Measurements from ENCODE around the gene PI4K2A.
"Not testable (repeated sequence)": the region's sequence is repeated elsewhere in the genome, so short reads cannot be mapped to it uniquely, and the experiment has no call there.

Gene PI4K2A

DNA sequence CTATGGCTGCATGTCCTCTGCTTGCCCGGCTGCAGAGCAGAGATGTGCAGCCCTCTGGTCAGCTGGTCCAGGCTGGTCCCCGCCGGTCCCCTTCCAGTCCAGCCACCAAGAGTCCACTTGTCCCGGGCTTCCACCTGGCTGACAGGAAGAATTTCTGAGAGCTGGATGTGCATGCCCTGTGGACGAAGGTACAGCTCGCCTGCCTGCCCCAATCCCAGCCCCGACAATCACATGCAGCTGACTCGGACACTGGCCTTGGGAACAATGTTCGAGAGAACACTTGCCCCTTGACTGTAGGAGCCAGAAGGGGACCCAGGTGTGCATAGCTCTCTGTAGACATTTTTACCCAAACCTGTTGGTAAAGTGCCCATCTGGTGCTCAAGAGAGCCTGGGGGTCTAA, 34.8 kb downstream of the PI4K2A start:
- no peak for DNase-seq

DNA sequence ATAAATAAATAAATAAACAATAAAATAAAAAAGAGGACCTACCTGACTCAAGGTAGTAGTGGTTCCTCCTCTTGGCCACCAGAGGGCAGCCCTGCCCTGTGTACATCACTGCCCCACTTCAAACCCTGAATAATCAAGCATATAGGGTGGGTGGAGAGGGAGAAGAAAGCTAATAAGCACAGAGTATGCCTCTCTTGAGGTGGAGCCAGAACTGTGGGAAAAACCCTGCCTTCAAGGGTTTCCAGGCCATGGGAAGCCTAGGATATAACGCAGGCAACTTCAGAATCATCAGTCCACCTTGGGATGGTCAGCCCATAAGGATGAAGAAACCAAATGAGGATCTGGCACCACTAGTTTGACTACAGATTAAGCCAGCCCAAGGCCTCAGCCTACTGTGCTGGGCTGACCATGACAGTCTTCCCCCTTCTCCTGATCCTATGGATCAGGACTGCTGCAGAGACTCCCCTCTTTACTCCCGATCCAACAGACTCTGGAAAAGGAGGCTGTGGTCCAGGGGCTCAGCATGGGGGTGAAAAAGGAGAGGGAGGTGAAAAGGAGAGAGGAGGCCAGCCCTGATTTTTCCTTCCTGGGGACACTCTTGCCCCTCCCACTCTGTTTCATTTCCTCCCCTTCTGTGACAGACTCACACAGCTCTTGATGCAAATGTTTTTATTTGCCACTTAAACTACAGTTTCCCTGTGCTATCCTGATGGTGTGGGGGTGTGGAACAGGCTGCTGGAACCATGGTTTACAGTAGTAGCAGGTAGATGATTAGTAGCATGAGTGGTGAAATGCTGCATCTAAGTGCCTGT, 36.5 kb downstream of the PI4K2A start:
- DNase-seq = no peak

DNA sequence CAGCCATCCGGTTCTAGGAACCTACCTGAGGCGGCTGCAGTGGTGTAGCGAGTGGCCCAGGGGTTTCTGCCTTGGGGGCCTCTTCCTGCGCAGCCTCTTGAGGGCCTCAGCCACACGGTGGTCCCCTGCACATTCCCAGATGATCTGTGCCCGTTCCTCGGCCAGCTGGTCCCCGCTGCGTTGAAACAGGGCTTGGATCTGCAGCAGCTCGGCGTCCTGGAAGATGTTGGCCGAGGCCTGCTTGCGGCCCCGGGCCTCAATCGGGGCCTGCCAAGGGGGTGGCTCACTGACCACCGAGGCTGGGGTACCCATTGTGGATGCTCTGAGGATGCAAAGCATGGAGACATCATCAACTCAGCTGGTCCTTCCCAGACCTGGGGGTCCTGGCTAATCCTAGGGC, 39.1 kb downstream of the PI4K2A start:
- DNase-seq = no peak

DNA sequence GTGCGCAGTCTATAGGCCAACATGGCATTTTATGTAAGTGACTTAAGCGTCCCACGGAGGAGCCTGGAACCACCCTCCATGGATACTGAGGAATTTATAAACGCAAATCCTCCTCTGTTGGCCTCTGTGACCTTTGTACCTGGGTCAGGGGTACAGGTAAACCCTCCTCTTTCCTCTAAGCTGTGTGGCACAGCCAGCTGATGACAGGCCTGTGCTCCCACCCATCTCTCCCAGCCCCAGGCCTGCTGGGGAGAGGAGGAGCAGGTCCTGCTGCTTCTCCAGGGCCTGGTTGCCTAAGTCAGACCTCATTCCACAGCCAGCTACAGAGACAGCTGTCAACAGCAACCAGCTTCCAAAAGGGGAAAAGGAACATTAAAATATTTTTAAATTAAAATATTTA, 41.6 kb downstream of the PI4K2A start:
- no peak for DNase-seq

DNA sequence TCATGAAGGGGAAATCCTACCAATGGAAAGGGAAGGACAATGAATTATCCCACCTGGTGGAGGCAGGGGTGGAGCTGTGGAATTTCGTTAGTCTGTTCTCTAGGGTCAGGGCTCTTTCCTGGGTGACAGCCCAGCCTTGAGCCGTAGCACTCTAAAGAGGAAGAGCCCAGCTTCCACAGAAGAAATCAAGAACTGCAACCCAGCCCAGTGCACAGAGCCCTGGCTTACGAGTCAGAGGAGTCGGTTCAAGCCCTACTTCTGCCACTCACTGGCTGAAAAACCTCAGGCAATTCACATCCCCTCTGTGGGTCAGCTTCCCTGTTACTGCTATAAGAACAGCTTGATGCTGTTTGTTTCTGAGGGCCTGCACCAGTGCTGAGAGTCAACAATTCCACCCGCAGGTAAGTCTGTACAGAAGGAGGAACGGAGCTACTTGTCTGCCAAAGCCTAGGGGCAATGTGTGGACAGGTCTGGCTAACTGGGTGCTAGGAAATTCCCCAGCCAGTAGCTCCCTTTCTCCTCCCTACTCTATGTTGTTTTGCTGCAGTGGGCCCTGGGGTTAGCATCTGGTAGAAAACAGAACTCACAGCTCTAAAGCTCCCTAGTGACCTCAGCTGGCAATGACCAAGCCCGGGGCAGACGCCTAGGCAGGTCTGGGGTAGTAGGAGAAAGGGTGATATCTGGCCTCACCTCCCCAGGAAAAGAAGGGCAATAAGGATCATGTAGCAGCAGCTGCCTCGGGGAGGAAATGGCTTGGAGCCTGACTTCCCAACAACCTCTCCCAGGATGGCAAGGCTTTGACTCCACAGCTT, 43.3 kb downstream of the PI4K2A start:
- no peak for DNase-seq

DNA sequence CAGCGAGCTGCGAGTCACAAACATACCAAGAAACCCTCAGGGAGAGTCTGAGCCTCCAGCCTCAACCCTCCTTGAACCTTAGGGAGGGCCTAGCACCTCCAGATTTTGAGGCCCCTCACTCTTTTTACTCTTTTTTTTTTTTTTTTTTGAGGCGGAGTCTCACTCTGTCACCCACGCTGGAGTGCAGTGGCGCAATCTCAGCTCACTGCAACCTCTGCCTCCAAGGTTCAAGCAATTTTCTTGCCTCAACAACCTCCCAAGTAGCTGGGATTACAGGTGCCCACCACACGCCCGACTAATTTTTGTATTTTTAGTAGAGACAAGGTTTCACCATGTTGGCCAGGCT, 43.9 kb downstream of the PI4K2A start:
- not testable (repeated sequence) for DNase-seq

DNA sequence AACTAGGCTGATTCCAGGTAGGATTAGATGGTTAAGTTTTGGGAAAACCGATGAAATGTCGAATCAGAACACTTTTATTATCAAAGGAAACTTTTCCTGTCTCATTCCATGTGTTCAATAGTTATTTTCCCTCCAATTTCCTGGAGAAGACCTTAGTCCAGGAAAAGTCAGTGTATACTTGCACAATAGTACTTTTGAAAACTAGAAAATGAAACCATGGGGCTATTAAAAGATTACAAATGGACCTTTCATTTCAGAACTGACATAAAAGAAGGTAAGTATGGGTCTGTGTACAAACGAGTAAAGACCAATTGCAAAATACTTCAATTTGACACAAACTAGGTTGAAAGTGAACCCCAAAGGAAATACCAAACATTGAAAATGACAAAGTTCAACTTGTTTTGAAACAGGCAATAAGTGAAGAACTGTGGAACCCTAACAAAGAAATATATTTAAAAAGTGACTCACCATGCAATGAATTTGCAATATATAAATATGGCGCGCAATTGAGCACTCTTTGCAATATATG, 44.5 kb downstream of the PI4K2A start:
- DNase-seq = no peak

DNA sequence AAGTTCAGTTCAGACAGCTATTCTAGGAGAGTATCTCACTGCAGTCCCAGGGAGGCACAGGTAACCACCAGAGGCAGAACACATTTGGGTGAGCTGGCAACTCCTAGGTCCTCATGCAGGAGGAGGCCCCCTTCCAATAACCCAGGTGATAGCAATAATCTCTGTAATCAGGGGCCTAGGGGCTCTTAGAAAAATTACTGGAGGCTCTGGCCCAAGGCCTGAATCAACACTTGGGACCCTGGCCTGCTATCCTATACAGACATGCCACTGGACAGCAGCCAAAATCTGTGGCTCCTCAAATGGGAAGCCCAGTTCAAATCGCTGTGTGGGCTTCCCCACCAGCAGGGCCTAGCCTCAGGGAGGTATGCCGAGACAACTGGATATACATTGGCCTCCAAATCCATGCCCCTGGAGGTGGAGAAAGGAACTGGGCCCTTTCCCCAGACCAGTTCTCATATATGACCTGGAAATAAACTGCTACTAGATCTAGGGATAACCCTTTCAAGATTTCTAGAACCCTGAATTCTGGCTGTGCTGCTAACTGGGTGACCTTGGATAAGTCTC, 45.0 kb downstream of the PI4K2A start:
- DNase-seq = no peak

DNA sequence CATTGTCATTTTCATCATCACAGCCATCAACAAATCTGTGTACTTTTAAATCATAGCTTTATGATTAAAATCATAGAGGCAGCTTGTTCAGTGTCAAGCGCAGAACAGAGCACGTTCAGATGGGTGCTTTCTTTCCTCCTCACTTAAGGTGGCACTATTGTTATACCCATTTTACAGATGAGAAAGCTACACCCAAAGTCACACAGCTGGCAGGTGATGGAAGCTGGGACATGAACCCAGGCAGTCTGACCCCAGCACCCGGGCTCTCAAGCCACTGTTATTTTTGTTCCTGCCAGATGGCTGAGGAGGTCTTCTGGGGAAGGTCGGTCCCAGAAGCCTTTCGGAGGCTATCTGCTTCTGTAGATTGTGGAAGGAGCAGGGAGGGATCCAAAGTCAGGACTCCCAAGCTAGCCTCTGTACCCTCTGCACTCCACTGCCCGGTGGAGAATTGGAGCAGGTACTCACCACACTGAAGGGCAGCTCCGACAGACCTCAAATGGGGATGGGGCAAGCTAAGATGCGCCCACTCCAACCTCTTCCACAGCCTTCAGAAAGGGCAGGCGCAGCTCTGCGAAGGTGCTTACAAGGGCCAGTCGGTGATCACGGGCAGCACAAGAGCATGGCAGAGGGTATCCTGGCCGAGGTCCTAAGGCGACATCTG, 46.0 kb downstream of the PI4K2A start:
- DNase-seq = no peak

DNA sequence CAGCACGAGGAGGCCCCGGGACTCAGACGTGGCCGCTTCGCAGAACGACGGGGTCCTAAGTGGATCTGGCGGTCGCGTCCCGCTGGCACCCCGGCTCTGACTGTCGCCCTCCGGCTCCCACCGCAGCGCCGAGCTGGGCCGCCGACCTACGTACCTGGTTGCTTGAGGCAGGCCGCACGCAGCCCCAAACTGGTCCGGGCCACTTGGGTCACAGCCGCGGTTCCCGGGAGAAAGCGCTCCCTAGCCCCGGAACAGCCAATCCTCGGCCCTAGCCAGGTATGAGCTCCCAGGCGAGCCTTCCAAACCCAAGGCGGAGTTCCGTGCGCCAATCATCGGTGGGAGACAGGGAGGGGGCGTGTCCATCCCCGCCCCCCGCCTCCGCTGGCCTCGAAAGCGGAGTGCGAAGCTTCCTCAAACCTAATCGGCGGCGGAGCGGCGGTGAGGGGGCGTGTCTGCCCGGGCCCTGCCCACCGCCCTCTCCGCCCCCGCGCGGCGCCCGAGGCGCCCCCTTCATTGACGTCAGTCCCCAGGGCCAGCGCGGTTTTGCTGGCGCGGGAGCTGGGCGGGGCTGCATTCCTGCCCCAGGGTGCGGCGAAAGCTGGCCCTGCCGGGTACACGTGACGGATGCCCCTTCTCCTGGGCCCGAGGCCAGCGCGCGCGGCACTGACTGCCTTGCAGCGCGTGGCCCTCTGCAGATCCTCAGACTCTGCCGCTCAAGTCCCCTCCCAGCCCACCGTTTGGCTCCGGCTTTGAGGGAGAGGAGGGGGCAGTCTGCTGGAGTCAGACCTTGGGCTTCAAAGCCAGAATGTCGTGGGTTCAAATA, 46.7 kb downstream of the PI4K2A start, which contains the start of gene AVPI1:
TSS of gene AVPI1 (minus strand) at position 280 of the 823 bp plus-strand sequence. CDS start 7,336 bp downstream, outside the sequence.
- peak; percentile 90 for DNase-seq

DNA sequence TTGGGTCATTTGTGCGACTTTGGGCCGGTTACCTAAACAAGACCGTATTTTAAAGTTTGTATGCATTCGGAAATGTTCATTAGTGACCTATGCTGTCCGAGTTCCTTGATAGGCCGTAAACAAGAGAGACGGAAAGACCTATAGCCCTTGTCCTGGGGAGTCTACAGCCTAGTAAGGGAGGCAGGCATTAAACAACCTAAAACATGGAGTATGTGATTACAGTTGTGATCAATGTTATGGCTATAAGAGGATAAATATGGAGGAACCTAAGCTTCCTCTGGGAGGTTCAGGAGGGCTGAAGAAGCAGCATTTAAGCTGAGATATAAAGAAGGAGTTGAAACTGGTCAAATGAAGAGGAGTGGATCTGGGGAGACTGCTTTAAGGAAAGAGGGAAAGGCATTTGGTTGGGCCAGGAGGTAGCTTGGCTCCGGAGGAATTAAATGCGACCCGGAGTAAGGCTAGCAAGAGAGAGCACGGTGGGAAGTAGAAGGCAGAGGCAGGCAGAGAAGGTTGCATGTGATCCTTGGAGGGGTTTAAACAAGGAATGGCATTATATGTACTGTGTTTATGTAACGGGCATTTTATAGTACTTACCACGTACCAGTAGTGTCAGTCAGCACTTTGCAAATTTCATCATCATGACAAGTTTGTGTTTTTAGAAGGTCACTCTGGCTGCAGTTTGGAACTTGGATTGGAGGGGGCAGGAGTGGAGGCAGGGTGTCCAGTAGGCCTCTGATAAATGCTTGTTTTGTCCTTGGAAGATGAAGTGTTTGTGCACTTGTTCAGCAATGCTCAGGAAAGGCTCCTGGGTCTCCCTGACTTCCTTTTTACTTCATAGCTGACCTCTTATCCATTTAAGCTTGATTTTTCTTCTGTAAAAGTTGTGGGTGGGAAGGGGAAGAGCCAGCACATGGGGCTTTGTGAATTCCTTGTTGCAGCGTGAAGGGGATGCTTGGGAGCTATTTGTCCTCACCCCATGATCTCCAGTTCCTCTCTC, 47.6 kb downstream of the PI4K2A start:
- DNase-seq = no peak

DNA sequence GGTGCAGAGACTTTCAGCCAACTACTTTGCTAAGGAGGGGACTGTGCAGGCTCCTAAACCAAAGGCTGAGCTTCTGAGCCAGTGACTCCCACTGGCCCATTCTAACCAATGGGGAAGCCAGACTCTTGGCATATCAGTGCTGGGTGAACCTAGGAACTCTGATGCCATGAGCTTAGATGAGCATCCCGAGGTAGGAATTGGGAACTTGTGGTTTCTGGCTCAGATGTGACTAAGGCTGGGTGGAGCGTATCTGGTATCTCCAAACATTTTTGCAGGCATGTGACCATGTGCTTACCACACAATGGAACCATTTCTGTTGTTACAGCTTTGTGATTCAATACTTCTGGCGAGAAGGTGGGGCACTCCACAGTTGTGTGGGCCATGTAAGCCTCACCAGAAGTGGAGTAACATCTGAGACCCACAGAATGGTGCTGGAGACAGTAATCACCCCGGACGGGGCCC, 49.1 kb downstream of the PI4K2A start:
- DNase-seq = no peak

DNA sequence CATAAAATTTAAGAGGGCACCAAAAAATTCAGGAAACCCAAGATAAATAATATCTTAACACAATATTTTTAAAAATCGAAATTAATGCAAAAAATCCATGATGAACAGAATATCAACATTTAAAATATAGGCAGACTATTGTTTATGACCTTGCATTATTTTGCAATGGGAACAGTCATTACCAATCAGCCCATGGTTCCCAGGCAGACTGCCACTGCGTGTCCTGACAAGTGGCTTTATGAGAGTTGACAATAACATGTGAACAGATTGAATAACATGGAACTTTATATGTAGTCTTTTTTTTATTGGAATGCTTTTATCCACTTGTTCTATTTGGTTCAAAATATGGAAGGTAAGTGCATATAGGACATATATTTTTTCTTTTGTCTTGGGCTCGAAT, 49.7 kb downstream of the PI4K2A start:
- no peak for DNase-seq

DNA sequence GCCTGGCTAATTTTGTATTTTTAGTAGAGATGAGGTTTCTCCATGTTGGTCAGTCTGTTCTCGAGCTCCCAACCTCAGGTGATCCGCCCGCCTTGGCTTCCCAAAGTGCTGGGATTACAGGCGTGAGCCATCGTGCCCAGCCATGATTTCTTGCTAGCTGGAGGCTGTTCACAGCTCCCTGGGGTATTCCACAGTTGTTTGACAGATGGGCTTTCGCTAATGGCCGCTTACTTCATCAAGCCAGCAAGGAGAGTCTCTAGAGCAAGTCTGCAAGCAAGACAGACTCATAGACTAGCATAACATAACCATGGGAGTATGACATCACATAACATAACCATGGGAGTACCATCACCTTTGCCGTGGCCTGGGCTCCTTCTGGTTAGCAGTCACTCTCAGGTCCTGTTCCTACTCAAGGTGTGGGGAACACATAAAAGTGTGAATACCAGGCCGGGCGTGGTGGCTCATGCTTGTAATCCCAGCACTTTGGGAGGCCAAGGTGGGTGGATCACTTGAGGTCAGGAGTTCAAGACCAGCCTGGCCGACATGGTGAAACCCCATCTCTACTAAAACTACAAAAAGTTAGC, 57.7 kb downstream of the PI4K2A start:
- not testable (repeated sequence) for DNase-seq

DNA sequence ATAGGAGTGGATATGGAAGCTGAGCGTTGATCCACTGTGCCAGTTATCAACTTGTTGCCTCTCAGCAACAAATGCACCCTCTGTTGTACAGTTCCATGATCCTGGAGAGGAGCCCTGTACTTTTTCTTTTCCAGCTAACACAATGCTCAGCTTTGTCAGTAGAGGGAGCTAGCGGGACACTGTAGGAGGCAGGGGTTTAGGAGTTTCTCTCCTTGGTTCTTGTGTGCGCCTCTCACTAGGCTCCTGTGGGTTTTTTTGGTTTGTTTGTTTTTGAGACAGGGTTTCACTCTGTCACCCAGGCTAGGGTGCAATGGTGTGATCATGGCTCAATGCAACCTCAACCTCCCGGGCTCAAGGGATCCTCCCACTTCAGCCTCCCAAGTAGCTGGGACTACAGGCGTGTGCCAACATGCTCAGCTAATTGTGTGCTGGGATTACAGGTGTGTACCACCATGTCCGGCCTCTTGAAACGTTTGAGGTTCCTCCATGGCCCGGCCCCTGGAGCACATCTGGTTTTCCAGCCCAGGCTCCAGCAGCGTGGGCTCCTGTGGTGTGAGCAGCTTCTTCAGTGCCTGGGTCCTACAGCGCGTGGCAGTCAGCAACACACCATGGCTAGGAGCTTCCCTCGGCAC, 61.1 kb downstream of the PI4K2A start:
- DNase-seq = peak; percentile 36

DNA sequence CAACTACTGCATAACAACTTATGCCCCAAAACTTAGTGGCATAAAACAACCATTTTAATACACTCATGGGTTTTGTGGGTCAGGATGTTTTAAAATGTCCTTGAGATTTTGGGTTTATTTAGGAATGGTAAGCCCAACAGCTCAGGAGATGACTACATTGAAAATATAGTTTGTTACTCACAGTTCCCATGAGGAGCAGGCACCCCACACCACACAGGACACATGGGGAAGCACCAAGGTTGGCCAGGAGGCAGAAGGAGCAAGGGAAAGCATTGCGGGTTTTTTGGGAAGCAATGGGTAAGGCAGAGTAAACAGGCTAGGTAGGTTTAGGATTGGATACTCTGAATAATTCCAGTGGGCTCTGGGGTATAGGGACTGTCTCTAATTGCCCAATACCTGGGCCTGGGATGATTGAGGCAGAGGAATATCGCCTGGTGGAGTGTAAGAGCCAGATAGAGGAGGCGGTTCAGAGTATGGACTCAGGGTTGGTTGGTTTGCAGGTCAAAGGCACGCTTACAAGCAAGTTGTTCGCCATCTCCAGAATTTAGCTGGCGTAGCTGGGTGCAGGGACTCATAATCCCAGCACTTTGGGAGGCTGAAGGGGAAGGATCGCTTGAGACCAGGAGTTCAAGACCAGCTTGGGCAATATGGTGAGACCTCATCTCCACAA, 63.1 kb downstream of the PI4K2A start:
- no peak for DNase-seq

DNA sequence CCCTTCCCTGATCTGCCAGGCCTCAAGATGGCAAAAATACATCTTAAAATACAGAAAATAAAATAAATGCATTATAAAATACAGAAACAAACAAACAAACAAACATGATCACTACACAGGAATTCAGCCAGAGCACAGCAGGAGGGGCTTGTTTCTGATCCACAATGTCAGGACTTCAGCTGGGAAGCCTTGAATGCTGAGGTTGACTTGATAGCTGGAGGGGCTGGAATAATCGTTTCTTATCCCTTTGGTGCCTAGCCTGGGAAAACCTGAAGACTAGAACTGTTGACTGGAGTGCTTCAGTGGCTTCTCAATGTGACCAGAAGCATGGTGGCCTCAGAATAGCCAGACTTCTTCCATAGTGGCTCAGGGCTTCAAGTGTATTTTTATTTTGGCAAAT, 63.9 kb downstream of the PI4K2A start:
- no peak for DNase-seq

DNA sequence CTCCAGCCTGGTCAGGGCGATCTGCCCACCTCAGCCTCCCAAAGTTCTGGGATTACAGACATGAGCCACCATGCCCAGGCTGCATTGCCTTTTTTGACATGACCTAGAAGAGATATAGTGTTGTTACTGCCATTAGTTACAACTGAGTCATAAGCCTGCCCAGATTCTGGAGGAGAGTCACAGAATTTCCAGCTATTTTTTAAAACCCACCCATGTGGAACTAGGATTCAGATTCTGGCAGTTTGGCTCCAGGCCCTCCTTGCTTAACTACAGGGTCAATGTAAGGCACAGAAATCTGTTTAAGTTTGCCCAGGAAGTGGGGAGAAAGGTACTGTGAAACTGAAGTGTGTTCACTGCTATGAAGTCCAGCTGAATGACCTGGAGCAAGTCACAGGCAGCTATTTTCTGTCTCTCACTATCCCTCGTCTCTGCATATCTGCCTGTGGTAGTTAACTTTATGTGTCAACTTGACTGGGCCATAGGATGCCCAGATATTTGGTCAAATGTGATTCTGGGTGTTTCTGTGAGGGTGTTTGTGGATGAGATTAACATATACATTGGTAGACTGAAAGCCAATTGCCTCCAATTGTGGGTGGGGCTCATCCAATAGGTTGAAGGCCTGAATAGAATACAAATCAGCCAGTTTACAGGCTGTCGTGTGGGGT, 64.7 kb downstream of the PI4K2A start:
- DNase-seq = no peak

All from NCI-H1092 (cell line).